Activated B cell treated with CpG ODN at 0.5 μM for 24 hours (primary cell): Measurements from ENCODE around the gene CCDC85B. TPM values are rescaled to one million over a fixed set of nuclear protein-coding genes. Genes with fewer than 3 reads are reported as not detected.

Experiments
- ATAC-seq: fragments of 200-7000 bp; cut with Tn5 transposase; one replicate; pipeline ENCODE4 v1.10.0; 2021; ENCODE audit warnings: low read depth, mild to moderate bottlenecking, moderate library complexity
- CTCF ChIA-PET: fragments of 350-600 bp; sonication (Branson Sonifier 250); formaldehyde crosslinking; loops from one replicate; lab custom pipeline; 2021; ENCODE audit warnings: antibody characterized with exemption; lab: Charles Lee
- POLR2A ChIA-PET: fragments of 350-600 bp; sonication (Branson Sonifier 250); formaldehyde crosslinking; loops from one replicate; lab custom pipeline; 2021; ENCODE audit warnings: antibody characterized with exemption; lab: Charles Lee
- DNase-seq: peaks from one replicate; pipeline ENCODE4 v3.0.0; 2022
- H3K27ac Mint-ChIP-seq: one replicate; pipeline ENCODE4 v1.8.0; 2020; ENCODE audit warnings: mixed read lengths
- H3K27me3 Mint-ChIP-seq: one replicate; pipeline ENCODE4 v1.8.0; 2021; ENCODE audit warnings: mixed read lengths
- H3K36me3 Mint-ChIP-seq: one replicate; pipeline ENCODE4 v1.8.0; 2021; ENCODE audit warnings: low read depth, mixed read lengths
- H3K4me1 Mint-ChIP-seq: one replicate; pipeline ENCODE4 v1.8.0; 2021; ENCODE audit warnings: mixed read lengths
- H3K4me3 Mint-ChIP-seq: one replicate; pipeline ENCODE4 v1.8.0; 2020; ENCODE audit warnings: mild to moderate bottlenecking, mixed read lengths
- H3K9me3 Mint-ChIP-seq: one replicate; pipeline ENCODE4 v1.8.0; 2020; ENCODE audit warnings: mixed read lengths
- CTCF ChIP-seq: fragments of 200-600 bp; IDR thresholded peaks from one replicate; pipeline ENCODE4 v1.8.0; 2022; ENCODE audit warnings: antibody characterized with exemption, mild to moderate bottlenecking
- intact Hi-C: fragments of 100-400 bp; cut with micrococcal nuclease; formaldehyde crosslinking; loops from one replicate; pipeline ENCODE4 v1.15.1; 2024
- total RNA-seq: library from RNA; stranded (reverse); gene quantifications from 2 replicates; pipeline ENCODE4 v1.2.3, GENCODE V29; 2022

The CCDC85B gene
- total RNA-seq, 1 donor from 2014 or later = 21.6 TPM

DNA sequence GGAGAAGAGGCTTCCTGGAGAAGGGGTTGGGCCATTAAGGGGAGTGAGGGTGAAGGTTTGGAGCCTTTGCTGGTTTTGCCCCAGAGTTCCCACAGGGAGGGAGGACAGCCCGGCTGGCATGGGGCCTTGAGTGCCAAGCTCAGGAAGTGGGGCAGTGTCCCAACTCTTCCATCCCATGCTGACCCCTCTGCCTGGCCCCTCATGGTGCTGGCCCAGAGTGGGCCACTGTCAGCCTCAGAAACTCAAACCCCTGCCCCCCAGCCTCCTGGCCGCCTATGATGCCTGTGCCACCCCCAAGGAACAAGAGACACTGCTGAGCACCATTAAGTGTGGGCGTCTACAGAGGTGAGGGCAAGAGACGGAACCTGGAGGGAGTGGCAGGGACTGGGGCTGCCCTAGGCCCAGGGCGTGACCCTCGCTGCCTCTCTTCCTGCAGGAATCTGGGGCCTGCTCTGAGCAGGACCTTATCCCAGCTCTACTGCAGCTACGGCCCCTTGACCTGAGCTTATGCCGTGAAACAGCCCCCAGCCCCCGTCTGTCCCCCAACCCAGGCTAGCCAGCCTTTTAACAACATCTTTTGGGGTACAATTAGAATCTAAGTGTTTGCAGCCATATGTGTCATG, 24.8 kb upstream of the CCDC85B start:
- H3K27me3 Mint-ChIP-seq = no peaks in the 10 kb centered on the region
- H3K4me1 Mint-ChIP-seq = peaks cover 16% of the 10 kb centered on the region
- no peaks in the 10 kb centered on the region for H3K9me3 Mint-ChIP-seq
- ChIA-PET CTCF (no interaction called here), POLR2A (interaction anchor here (0.6 kb wide), 1 partner anchor 443 kb away, joined by 5 read pairs; the partner anchor contains the start of gene NEAT1)
- peaks cover 48% of the 10 kb centered on the region for H3K36me3 Mint-ChIP-seq
- H3K4me3 Mint-ChIP-seq = no peak overlapping the region
- no peak for TF ChIP-seq CTCF
- no peak overlapping the region for H3K27ac Mint-ChIP-seq
- intact Hi-C loops = no loop called here
- no peak for DNase-seq
- no peak for ATAC-seq

GRCh38 chr11:65866509-65867283, 23.8 kb upstream of the CCDC85B start:
- peaks cover 48% of the 10 kb centered on the region for H3K36me3 Mint-ChIP-seq
- ChIA-PET POLR2A (interaction anchor here (0.5 to 0.6 kb wide), 2 partner anchors 112 to 444 kb away, joined by 3 to 5 read pairs; partner anchors contain the start of gene NEAT1), CTCF (no interaction called here)
- intact Hi-C loops = no loop called here
- H3K9me3 Mint-ChIP-seq = no peaks in the 10 kb centered on the region
- H3K27me3 Mint-ChIP-seq = no peaks in the 10 kb centered on the region
- no peak overlapping the region for H3K4me3 Mint-ChIP-seq
- TF ChIP-seq CTCF = no peak
- peaks cover 13% of the 10 kb centered on the region for H3K4me1 Mint-ChIP-seq
- no peak for ATAC-seq
- DNase-seq = no peak
- H3K27ac Mint-ChIP-seq = no peak overlapping the region

- intact Hi-C loops = loop anchor here (1.0 kb wide), 1 partner anchor 7 kb away; the partner anchor contains the start of gene MUS81
- Mint-ChIP-seq H3K4me1 (peaks cover 11% of the 10 kb centered on the region), H3K27ac (peak overlapping the region; percentile 27), H3K27me3 (no peaks in the 10 kb centered on the region), H3K36me3 (peaks cover 45% of the 10 kb centered on the region), H3K9me3 (no peaks in the 10 kb centered on the region), H3K4me3 (no peak overlapping the region)
- ATAC-seq (peak; percentile 29), DNase-seq (no peak)
- ChIA-PET POLR2A (interaction anchor here (2.8 to 5.2 kb wide), 2 partner anchors 8 to 23 kb away, joined by 7 to 113 read pairs; partner anchors contain the start of genes CCDC85B, CFL1 and MUS81), CTCF (interaction anchor here (2.8 kb wide), 1 partner anchor 8 kb away, joined by 10 read pairs; the partner anchor contains the start of gene MUS81)
- TF ChIP-seq CTCF = no peak
These were observed 23.0 kb upstream of the CCDC85B start for GRCh38 chr11:65867284-65868071.

DNA sequence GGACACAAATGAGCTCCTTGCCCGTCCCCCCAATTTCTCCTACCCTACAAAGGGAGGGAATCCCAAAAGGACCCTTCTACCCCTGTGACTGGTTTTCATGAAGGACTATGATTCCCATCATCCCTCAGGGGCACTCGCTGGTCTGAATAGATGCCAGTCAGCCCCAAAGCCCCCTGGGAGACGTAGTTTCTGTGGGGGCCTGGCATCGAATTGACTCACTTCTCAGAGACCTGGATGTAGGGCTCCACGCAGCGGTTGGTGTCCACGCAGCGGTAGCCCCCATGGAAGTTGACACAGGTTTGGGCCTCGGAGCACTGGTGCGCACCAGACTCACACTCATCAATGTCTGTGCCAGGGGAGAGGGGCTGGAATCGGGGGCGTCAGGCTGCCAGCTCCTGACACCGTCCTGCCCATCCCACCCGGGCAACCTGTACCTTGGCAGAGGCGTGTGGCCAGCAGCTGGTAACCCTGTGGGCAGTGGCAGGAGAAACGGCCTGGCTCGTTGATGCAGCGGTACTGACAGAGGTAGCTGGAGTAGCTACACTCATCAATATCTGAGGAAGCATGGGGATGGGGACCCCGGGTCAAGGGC, 22.3 kb upstream of the CCDC85B start:
- DNase-seq (no peak), ATAC-seq (peak; percentile 69)
- ChIA-PET CTCF (interaction anchor here (1.5 to 2.8 kb wide), 2 partner anchors 9 to 16 kb away, joined by 5 to 10 read pairs; partner anchors contain the start of gene MUS81), POLR2A (interaction anchor here (0.9 to 5.2 kb wide), 5 partner anchors 9 to 35 kb away, joined by 4 to 113 read pairs (median 5); partner anchors contain the start of genes CCDC85B, CFL1 and MUS81)
- H3K4me1 Mint-ChIP-seq = peaks cover 12% of the 10 kb centered on the region
- peaks cover 3% of the 10 kb centered on the region for H3K27me3 Mint-ChIP-seq
- H3K36me3 Mint-ChIP-seq = peaks cover 38% of the 10 kb centered on the region
- intact Hi-C loops = loop anchor here (1.0 kb wide), 1 partner anchor 8 kb away; the partner anchor contains the start of gene MUS81
- H3K9me3 Mint-ChIP-seq = no peaks in the 10 kb centered on the region
- TF ChIP-seq CTCF = no peak
- H3K27ac Mint-ChIP-seq = no peak overlapping the region
- no peak overlapping the region for H3K4me3 Mint-ChIP-seq
